Nucleus accumbens (tissue), 56 donors: ENCODE measurements around the gene PCARE.

Experiments used
- DNase-seq, 56 donors: peaks; one replicate each; lab custom pipeline; 2025; lab: John Stamatoyannopoulos, UW

Gene PCARE

DNA sequence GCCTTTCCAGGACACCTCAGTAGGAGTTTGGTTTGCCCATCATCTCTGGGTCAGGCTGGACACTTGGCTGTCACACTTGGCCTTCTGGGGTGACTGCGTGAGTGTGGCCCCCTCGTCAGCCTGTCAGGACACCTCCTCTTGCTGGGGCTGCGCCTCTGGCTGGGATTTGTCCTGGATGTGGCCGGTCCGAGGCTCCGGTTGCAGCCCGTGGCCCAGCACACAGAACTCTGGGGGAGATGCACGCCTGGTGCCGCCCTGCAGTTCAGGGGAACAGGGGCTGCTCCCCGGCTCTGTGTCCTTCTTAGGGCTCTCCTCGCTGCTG is 9.6 kb downstream of the PCARE start:
- DNase-seq = peak in 1 of 56 donors; percentile 52

DNA sequence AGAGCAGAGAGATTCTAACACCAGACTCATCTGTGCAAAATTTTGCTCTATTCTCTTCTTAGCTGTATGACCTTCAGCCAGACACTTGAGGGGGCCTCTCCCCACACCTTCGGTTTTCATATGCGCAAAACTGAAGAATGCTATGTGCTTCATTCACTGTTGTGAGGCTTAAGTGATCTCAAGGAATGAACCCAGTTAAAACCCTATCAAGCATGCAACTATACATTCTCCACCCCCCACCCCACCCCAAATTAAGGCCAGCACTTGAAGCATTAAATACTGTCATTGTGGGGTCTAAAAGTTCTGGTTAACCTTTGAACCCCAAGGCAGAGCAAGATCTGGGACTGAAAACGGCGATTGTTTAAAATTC is 10.0 kb downstream of the PCARE start:
- DNase-seq = no peak

DNA sequence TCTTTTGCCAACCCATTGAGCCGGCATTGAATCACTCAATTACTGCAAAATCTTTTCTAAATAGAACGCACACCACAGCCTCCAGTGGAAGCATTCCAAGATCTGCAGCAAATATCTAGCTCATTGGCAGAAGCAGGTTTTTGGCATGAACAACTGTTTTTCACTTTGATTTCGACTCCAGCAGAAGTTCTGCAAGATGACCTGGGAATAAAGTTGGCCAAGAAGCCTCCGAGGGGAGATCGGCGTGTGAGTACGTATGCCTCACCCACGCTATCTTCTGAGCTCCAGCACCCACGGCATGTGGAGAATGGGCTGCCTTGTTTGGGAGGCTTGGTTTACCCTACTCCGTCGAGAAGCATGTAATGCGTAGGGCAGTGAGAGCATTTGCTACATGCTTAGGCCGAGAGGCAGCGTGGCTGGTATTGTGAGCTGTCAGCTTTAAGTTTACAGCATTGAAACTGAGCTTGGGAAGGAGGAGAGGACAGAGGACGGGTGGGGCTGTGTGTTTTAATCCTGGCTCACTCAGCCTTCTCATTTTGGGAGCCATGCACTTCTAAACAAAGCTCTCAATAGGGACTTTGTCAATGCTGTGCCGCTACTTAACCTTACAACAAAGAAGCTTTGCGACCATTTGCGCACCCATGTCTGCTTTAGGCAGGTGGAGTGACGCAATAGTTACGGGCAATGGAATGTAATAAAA is 10.5 kb downstream of the PCARE start:
- DNase-seq = peak in 8 of 56 donors; percentile 19 to 59 (median 32)

DNA sequence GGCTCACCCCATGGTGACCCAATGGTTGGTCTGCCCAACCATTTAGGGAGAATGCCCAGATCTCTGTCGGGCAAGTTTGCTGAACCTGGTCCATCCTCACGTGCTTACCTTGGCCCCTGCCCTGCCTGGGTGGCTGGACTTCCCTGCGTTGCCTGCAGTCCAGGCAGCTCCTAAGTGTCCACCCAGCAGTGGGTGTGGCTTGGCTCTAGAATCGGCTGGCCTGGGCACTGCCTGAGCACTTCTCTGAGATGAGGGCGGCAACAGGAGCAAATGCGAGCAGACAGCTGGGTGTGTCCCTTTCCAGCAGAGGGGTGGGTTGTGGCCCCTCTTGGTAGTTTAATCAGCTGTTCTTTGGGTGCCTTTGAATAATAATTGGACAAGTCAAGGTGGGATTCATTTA is 11.3 kb downstream of the PCARE start:
- DNase-seq = peak in 7 of 56 donors; percentile 11 to 68 (median 39)

DNA sequence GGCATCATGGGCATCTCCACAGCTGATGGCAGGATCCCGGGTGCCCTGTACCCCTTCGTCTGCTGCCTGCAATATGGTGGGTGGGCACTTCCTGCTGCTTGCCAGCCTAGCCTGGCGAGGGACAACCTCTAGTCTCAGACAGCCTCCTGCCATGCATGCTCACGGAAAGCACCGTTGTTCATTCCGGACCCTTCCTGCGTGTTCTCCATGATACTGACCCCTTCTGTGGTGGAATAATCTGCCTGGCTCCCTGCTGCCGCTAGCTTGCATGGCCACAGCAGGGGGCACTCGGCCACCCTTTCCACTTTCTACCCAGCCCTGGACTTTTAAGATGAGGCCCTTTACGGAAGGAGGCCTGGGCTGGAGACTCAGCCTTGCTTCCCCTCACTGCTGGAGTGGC is 12.0 kb downstream of the PCARE start:
- DNase-seq = no peak

DNA sequence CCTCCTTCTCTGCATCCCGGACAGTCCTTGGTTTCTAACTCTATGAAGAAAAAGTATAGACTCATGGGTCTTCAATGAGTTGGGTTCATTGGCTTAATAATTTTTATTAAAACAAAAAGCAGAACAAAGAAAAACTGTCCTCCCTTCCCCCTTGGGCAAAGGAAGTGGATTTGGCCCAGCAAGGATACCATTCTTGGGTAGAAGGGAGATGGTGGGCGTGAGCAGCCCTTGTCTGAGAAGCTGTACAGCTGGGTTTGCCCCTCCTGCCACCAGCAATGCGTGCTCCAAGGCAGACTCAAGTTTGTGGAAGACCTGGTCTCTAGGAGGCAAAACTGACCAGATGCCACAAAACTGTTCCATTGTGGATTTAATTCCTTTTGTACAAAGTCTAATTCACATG is 12.7 kb downstream of the PCARE start:
- no peak for DNase-seq

DNA sequence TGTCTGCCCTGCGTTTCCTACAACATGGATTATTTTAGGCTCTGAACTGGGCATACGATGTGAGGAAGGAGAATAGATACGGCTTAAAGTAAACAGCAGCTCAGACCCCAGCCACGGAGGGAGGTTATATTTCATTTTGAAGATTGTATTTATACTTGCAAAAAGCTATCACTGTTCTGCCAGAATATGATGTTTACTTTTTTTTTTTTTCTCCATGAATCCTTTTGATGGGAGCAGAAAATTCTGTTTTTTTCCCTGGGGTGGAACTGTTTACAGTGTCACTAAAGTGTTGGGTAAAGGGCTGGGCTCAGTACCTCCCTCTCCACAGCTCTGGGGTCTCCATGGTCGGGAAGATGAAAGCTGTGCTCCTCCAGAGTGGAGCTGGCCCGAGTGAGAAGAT is 13.1 kb downstream of the PCARE start:
- DNase-seq = no peak

DNA sequence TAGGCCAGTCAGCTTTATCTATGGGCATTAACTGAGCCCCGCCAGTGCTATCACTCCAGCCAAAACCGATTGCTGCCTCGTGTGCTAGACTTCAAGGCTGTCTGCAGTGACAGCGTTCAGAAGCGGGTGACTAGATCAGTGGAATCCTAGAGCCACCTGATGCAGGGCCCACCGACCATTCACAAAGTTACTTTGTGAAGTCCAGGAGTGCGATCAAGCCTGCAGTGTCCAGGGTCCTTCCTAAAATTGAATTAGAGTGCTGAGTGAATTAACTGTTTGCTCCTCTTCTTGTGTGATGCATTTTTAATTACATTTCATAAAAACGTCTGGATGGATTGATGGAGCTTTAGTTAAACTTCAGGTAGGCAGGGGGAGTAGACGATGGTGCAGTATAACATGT is 13.9 kb downstream of the PCARE start:
- DNase-seq = no peak

DNA sequence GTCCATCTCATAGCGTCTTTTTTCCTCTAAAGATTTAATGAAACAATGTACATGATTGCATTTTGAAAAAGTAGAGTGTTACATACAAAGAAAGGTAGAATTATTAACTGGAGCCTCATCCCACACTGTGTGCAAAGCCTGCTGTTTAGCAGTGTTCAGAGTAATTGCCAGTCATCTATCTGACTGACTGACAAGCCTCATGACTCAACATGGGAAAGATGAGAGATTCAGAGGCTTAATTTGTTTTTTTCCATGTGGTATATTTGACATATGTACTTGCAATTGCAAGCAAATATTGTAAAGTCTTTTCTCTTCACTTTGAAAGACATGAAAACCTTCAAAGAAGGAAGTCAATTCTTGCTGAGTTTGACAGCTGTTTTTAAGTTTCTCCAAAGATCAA is 14.7 kb downstream of the PCARE start:
- DNase-seq = no peak

DNA sequence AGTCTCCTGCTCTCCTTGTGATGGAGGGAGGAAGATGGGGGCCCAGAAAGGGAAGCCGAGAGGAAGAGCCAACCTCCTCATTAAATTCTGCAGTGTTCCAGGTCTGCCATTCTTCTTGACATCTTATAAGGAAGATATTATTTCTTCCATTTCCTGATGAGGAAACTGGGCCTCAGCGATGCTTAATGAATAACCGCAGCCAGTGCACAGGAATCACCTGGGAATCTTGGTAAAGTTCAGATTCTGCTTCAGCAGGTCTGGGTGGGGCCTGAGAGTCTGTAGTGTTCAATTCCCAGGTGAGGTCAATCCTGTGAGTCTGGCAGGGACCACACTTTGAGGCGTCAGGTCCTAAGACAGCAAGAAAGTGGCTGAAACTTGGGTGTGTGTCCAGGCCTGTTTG is 17.3 kb downstream of the PCARE start:
- no peak for DNase-seq

DNA sequence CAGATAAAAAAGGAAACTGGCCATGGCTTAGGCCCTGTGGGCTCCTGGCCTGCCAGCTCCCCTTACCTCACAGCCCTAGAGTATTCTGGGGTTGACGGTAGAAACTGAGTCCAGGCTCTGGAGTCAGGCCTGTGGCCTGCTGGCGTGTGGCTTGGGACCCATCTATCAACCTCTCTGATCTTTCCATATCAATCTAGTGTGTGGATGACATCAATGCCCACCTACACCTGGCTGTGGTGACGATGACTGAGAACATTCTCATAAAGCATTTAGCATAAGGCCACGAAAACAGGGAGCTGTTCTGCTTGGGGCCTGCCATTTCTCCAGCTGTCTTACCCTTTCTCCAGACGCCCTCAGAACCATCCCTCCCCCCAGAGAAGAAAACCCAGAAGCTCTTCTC is 17.9 kb downstream of the PCARE start:
- DNase-seq = no peak

DNA sequence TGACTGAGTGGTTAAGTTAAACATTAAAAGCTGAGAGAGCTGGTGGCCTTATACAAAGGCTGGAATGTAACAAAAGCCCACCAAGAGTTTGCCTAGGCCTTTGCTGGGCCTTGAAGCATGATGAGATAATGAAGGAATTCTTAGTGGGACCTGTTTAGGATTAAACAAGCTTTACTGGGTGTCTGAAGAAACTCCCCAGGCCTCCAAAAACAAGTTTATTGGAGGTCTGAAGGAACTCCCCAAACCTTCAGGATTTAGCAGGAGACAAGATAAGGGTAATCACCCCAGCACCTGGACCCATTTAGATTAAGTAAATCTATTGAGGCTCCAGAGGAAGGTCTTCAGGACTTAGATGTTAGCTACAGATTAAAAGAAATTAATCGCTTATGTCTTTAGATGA is 18.7 kb downstream of the PCARE start:
- no peak for DNase-seq

DNA sequence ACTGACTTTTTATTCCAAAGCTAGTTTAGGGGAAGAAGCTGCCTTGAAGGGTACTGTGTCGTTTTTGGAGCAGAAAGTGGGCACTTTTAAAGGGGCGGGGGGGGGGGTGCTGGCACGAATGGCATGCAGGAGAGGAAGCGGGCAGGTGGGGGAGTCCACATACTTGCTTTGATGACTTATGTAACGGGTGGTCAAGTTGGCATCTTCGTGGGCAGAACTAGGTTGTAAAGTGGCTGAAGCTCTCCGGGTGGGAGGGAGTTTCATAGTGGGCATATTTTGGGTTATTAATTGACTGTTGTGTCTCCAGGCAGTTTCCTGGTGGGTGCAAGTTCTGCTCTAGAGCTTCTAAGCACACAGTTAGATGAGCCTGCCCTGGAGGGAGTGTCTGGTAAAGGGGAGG is 19.9 kb downstream of the PCARE start:
- DNase-seq = no peak

DNA sequence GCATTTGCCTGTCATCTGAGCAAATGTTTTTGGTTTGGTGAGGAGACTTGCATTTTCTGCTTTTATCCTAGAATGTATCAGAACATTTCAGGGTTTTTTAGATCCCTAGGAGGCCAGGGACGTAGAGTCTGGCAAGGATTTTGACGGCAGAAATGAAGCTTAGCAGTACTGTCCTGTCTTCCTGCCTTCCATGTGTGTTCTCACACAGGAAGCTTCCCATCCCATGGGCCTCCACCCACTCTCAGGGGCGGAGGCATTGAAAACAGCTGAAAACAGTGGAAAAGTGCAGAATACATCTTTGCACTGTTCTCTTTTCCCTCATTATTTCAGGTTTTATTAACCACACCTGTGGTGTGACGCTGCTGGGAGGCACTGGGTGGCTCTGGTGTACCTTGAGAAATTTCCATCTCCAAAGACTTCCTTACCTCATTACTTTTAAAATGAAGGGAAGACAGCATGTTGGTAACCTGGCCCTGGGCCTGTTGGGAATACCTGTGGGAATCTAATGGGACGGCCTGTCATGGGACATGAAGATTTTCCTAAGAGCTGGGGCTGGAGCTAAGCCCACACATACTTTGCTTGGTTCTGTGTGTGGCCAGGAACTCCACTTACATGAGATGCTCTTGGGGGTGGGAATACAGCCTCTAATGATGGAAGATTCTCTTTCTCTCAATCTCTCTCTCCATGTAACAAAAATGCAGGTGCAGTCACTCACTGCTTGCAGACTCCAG is 20.5 kb downstream of the PCARE start:
- DNase-seq = peak in 4 of 56 donors; percentile 6 to 36 (median 22)

DNA sequence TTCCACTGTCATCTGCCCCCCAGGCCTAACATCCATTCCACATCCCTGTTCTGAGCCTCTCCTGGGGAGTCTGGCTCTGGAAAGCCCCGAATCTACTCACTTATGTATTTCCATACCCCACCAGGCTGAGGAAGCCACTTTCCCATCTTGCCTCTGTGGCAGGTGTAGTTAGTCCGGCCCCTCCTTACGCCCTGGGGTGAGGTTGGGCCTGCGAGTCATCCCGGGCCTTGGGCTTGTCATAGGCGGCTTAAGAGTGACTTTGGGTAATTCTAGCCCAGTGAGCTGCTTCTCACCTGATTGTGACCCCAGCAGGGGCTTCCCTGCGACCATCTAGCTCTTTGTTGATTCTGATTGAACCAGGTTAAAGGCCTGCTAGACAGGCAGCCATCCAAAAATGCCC is 21.1 kb downstream of the PCARE start:
- no peak for DNase-seq

DNA sequence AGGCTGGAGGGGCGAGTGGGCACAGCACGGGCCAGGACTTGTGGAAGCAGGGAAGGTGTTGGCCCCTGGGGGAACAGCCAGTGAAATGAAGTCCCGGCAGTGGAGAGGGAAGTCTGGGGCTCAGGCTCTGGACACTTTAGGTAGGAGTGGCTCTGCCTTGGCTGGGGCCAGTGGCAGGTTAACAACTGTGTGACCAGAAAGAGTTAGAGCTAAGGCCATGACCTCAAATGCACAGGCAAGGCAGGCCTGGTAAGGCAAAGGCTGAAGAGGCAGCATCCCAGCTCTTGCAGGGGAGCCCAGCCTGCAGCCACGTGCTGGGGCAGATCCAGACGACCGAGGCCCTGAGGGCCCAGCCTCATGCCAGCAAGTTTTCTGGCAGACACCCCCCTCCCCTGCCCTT is 21.5 kb downstream of the PCARE start:
- DNase-seq = no peak

DNA sequence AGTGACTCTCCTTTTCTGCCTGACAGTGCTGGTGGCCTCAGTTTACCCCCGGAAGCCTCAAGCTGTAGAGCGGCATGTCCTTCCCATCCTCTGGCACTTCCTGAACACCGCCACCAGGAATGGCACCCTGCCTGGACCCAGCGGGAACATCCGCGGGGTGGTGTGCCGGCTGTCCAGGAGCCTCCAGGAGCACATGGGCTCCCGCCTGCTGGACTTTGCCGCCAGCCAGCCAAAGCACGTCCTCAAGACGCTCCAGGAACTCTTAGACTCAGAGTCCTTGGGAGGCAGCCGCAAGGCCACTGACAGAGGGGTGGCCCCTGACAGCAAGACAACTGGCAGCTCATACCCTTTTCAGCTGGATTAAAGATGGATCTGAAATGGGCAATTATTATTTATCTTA is 22.6 kb downstream of the PCARE start:
- DNase-seq = no peak

DNA sequence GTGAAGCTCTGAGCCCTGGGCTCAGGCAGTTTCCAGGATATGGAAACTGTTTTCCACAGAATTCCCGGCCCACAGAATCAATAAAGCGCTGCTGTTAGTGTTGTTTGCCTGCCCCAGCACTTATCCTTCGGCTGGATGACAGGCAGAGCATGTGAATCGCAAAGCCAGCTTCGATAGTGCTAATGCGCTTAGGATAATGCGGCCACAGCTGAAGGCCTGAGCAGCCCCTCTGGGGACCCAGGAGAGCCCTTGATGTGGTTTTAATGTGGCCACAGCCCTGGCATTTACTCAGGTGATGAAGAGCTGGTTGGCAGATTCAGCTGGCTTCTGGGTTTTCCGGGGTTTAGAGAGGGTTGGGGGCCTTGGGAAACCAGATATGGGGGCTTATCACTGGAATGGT is 23.7 kb downstream of the PCARE start:
- DNase-seq = no peak

DNA sequence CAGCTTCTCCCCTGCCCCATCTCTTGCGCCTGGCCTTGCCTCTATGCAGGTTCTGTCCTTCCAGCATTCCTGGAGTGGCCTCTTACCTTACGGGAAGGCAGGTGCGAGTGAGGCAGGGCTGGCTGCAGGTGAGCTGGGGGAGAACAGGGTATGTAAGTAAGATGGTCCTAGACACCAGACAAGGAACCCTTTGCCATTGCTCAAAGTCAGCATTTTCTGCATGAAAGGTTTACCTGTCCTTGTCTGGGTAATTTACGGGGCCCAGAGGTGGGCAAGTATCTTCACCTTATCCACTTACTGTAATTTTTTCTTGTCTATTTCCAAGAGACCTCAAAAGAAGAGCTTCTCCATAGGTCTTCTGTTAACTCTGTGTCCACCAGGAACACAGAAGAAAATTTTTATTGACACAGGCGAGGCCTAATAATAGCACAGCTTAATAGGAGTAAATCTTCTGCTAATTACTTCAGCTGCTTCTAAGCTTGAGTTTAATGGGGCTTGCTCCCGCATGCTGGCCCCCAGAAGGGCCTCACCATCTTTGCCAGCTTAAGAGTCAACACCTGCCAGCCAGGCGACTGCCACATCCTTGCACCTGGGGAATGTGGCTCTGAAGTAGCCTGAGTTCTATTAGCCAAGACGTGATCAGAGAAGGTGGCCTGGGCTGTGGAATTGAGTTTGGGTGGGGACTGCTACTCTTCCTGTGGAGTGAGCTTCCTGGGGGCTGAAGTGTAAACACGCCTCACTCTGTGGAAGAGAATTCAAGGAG is 27.1 kb downstream of the PCARE start:
- no peak for DNase-seq

DNA sequence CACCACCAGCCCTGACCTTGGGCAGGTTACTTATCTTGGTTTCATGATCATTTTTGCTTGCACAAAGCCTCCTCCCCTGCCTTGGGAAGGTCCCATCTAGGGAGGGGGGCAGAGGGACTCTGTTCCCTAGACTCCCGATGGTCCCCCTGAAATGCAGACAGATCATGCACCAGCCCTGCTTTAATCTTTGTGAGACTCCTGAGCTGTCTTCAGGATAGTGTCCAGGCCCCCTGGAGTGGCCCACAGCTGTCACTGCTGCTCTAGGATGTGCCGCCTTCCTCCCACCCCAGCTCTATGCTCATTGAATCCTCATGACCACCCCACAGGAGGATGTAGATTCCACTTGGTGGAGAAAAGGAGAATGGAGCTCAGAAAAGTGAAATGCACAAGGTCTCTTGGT is 28.0 kb downstream of the PCARE start:
- DNase-seq = no peak

DNA sequence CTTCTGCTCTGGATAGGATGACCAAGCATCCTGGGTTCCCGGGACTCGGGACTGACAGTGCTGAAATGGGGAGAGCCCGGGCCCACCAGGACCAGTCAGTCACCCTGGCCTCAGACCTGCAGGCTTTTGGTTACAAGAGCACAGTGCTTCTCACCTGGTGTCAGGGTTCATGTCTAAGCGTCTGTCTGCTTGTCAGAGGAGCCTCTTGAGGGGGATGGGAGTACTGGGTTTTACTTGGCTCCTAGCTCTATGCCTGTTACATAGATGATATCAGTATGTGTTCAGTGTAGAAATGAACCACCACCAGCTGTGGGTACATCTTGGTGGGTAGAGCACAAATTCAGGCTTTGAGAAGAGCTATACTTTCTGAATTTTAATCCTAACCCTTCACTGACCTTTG is 29.9 kb downstream of the PCARE start:
- no peak for DNase-seq

DNA sequence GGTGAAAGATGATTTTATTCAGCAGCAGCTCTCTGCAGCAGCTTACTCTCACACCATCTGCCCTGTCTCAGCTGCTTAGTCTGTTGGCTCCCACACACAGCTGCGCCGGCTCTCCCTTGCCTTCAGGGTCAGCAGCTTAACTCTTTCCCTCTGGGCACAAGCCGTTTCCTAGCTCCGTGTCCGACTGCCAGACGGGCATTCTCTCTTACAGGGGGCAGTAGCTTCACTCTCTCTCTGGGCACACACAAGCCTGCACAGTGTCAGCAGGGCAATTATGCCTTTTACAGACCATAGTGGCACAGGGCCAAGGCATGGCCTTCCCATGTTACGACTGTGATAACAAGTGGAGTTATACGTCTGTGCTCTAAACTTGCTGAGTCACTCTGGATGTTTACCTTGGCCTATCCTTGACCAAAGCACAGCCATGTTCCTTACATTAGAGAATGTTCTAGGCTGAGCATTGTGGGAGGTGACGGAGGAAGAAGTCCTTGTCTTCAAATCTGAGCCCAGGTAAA is 31.7 kb downstream of the PCARE start:
- DNase-seq = peak in 1 of 56 donors; percentile 3
